Choroid plexus epithelial cell (primary cell): ENCODE measurements around the gene APIP.

Experiments
- DNase-seq: peaks from one replicate; pipeline ENCODE4 v3.0.0-alpha.2; 2010; ENCODE audit warnings: low read depth
- H3K4me3 ChIP-seq: 2 replicates; pipeline ENCODE4 v1.5.1; 2011; ENCODE audit warnings: low read depth, mild to moderate bottlenecking, control low read depth, low read length, moderate library complexity
- TF ChIP-seq, protein P1 (sequence below): conservative IDR thresholded peaks from 2 replicates; pipeline ENCODE4 v1.5.1; 2011; ENCODE audit warnings: low read depth, mild to moderate bottlenecking, control low read depth, inconsistent platforms, low read length, moderate library complexity

The APIP gene

DNA sequence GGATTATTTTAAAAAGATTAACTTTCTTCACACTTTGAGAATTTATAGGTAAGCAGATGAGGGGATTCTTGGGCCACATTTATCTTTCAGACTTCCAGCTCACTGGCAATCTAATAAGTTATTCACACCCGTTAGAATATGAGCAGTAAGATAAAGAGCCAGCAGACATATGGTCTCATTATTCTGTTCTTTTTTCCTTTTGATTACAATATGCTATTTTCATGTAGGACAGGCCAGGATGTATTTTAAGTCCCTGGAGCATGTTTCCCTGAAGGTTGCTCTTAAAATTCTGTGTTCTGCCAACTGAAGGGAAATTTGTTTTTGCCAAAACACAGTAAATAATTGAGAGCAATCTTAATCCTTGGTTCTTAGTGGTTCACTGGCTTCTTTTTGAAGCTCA lies 22.4 kb upstream of the APIP start:
- no peak overlapping the region for H3K4me3 ChIP-seq
- DNase-seq = no peak
- TF ChIP-seq, protein P1, sequence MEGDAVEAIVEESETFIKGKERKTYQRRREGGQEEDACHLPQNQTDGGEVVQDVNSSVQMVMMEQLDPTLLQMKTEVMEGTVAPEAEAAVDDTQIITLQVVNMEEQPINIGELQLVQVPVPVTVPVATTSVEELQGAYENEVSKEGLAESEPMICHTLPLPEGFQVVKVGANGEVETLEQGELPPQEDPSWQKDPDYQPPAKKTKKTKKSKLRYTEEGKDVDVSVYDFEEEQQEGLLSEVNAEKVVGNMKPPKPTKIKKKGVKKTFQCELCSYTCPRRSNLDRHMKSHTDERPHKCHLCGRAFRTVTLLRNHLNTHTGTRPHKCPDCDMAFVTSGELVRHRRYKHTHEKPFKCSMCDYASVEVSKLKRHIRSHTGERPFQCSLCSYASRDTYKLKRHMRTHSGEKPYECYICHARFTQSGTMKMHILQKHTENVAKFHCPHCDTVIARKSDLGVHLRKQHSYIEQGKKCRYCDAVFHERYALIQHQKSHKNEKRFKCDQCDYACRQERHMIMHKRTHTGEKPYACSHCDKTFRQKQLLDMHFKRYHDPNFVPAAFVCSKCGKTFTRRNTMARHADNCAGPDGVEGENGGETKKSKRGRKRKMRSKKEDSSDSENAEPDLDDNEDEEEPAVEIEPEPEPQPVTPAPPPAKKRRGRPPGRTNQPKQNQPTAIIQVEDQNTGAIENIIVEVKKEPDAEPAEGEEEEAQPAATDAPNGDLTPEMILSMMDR = no peak

DNA sequence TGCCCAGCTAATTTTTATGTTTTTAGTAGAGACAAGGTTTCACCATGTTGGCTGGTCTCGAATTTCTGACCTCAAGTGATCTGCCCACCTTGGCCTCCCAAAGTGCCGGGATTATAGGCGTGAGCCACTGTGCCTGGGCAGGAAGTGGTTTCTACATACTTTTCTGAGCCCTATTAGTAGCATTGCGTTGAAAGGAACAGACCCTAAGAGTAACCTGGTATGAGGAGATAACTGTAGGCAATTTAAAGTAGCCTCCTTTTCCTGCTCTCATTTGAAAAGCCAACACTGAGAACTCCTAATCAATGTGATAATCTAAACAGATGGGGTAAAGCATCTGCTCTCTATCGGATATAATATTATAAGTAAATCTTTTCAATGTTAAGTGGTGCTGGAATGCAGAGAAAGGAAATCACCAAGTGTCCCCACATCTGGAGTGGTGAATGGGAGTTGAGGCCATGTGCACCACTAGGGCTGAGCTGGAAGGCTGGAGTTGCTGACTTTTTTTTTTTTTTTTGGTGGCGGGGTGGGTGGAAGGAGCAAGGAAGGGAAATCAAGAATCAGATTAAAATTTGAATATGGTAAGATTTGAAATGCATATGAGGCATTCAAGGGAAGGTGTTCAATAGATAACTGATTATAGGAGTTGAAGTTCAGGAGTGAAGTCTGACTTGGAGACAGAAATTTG lies 20.9 kb upstream of the APIP start:
- TF ChIP-seq, protein P1 = no peak
- no peak for DNase-seq

DNA sequence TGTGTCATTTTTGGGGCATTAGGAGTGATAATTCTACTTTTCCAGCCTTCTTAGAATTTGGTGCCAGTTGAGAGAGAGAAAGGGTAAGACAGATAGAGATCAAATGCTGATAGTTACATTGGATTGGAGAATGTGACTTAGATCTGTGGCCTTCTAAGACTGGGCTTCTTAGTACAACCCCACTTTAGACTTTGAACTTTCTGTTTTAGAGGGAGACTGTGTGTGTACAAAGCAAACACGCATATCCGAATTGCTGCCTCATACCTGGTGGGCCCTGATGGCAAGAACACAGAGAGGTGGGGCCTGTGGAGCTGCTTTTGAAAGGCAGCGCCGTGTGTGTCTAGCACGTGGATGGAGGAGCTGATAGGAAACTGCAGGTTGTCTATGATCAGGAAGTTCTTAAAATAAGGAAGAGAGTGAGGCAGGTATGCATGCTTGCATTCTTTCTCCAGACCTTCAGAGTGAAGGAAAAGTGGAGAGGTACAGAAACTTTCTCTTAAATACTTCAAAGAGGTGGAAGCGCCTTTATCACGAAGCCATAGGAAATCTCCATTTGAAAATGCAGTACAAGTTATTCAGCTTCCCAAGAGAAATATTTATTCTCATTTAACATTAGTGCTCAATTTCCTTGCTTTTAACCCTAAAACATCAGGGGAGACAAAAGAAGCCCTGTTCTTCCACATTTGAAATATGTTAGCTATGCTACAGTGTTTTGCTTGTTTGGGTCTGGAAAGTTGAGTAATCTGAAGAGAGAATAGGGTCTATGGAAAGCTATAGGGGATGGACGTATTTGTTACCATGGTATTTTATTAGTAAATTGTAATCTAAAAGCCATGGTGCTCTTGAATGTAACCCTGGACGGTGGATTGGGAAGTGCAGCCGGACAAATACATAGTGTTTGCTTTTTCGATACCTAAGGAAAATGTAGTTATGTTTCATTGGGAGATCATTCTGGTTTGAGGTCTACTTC lies 13.9 kb upstream of the APIP start:
- TF ChIP-seq, protein P1 = no peak
- no peak for DNase-seq
- no peak overlapping the region for H3K4me3 ChIP-seq

More for the DNA sequence above, 20.9 kb upstream of the APIP start:
- no peak overlapping the region for H3K4me3 ChIP-seq

DNA sequence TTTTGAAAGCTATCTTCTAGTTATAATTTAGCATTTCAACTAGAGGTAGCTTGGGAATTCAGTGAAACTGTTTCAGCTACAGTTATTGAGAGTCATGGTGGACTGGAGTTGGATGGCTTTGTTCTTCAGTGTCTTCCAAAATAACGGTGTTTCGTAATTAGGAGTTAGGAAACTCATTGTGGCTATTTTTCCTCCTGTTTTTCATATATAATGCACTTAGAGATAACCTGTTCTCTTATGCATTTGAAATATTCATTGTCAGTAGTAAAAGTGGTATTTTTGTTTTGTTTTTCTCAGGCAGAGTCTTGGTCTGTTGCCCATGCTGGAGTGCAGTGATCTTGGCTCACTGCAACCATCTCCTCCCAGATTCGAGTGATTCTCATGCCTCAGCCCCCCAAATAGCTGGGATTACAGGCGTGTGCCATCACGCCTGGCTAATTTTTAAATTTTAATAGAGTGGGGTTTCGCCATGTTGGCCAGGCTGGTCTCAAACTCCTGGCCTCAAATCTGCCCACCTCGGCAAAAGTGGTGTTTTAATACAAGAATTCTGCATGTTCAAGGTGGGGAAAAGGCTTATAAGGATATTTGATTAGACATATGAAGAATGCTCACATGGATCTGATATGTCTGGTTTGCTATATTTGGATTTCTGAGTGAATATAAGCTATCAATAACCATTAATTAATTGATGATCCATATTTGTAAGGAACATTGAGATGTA lies 12.9 kb upstream of the APIP start:
- TF ChIP-seq, protein P1 = no peak
- no peak overlapping the region for H3K4me3 ChIP-seq
- DNase-seq = peak; percentile 24

DNA sequence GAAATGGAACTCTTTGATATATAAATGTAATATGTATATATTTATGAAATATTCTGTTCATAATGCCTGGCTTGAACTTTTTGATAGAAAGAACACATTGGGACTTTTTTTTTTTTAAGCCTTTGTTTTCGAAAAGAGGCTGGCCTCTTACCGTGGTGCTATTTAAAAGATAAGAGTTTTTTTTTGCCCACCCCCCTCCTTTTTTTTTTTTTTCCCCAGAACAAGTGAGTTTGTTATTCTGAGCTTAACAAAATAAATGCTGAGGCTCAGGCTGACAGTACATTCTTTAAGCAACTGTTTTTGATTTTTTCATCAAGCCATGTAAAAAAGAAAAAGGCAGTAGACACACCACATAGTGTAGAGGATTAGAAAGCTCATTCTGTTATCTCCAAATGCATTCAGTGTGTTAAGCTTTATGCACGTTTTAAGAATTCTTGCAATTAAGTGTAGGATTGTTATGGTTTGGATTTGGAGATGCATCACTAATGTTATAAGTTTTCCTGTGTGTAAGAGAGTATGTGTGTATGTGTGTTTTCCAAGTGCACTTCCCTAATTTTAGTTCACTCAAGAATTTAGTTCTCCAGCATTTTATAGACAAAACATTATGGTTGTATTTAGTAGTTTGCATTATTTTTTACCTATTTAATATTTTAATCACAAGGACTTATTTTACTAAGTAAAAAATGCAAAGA lies 12.2 kb upstream of the APIP start:
- TF ChIP-seq, protein P1 = no peak
- no peak for DNase-seq
- H3K4me3 ChIP-seq = no peak overlapping the region

DNA sequence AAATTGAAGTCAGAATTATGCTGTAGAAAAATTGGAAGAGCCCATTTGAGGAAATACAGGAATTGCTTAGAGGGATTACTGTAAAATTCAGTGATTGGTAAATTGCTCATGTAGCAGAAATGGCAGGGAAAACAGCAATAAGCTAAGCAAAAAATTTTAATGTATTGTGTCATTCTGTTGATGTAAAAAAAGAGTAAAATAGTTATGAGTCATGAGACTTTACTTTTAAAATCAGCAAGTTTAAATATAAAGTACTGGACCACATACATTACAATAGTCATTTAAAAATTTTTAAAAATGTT lies 10.6 kb upstream of the APIP start:
- DNase-seq = peak; percentile 41
- H3K4me3 ChIP-seq = no peak overlapping the region
- TF ChIP-seq, protein P1 = no peak
